ENCODE measurements around the gene FUT2.
"Not testable (repeated sequence)": the region's sequence is repeated elsewhere in the genome, so short reads cannot be mapped to it uniquely, and the experiment has no call there.

The FUT2 gene

GRCh38 chr19:48671446-48671995, 24.2 kb upstream of the FUT2 start:
- DNase-seq = no peak

DNA sequence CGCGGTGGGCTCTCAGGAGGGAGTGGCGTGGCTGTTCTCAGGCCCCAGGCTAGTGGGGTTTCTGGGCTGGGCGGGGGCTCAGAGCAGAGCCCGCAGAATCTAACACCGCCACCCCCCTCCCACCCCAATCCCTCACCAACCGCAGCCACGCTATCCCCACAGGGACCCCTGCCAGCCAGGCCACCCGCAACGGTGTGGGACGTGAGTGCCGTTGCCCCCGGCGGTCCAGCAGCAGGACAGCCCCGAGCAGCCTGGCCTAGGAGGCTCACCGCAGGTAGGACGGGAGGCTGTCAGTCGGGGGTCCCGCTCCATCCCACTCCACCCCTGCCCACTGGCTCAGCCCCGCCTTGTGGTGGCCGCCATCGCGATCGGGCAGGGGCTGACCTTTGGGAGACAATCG, 22.8 kb upstream of the FUT2 start, which contains the start of gene NTN5:
Gene NTN5, minus strand, starts transcription at position 24 of the 400 bp plus-strand sequence. CDS start 2,031 bp downstream, outside the sequence.
- DNase-seq = no peak

DNA sequence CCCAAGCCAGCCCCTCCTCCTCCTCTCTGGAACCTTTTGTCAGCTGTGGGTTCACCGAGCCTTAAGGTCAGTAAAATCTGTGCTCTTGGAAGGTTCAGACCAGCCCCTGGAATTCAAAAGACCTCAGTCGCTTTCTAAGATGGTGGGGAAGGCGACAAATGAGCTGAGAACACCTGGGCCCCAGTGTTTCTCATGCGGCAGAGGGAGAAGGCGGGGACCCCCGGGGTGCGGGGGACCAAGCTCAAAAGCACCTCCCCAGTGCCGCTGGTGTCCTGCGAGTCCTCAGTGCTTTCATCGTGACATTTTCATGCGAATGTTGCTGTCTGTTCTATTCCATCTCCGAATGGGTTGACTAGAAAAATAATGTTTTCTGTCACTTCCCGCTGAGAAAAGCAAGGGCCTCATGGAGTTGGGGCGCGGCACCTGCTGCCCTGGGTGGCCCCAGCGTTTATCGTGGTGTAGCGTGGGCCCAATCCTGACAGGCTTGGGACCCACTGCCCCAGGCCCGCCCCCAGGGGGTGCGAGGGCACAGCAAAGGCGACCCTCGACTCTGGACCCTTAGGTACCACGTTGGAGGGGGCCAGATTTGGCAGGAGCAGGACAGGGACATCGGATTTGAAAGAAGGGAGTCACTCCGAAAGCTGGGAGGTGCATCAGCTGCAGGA, 22.2 kb upstream of the FUT2 start:
- DNase-seq = no peak

GRCh38 chr19:48674216-48674809, 21.5 kb upstream of the FUT2 start:
- no peak for DNase-seq

- DNase-seq = peak; percentile 54
Measured at GRCh38 chr19:48674921-48675824, 20.6 kb upstream of the FUT2 start.

DNA sequence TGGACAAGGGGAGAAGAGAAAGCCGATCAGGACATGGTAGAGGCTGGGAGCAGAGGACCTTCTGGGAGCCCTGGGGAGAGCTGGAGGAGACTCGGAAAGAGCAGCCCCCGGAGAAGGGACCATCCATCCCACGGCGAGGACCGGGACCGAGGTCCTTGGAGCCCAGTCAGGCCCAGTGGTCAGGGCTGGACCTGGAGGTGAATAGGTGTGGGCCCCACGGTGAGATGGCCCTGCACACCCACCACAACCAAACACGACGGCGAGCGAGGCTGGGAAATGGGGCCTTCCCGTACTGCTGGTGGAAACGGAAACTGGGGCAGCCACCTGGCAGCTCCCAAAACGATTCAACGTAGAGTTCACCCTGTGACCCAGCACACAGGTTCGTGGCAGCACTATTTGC, 19.3 kb upstream of the FUT2 start:
- no peak for DNase-seq

- DNase-seq = no peak
Measured at GRCh38 chr19:48676887-48677286, 18.9 kb upstream of the FUT2 start.

GRCh38 chr19:48678201-48678600, 17.6 kb upstream of the FUT2 start:
- DNase-seq = no peak

DNA sequence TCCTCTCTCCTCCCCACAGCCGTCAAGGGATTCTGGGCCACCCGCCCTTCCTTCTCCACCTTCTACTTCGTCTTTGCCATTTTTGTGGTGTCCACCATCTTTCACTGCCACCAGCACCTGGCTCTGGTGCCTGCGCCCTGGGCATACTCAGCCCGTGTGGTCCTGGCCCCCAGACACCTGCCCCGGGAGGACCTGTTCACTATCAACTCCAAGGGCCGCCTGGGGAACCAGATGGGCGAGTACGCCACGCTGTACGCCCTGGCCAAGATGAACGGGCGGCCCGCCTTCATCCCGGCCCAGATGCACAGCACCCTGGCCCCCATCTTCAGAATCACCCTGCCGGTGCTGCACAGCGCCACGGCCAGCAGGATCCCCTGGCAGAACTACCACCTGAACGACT, 15.8 kb upstream of the FUT2 start:
- DNase-seq = not testable (repeated sequence)

DNA sequence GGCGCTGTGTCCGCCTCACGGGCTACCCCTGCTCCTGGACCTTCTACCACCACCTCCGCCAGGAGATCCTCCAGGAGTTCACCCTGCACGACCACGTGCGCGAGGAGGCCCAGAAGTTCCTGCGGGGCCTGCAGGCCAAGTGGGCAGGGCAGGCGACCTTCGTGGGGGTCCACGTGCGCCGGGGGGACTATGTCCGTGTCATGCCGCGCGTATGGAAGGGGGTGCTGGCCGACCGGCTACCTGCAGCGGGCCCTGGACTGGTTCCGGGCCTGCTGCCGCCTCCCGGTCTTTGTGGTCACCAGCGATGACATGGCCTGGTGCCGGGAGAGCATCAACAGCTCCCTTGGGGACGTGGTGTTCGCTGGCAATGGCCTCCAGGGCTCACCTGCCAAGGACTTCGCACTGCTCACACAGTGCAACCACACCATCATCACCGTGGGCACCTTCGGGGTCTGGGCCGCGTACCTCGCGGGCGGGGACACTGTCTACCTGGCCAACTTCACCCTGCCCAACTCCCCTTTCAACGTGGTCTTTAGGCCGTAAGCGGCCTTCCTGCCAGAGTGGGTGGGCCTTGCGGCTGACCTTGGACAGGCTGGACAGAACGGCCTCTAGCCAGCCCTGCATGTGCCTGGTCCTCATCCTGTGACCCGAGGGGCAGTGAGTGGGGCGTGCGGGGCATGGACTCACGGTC, 15.2 kb upstream of the FUT2 start:
- DNase-seq = no peak

DNA sequence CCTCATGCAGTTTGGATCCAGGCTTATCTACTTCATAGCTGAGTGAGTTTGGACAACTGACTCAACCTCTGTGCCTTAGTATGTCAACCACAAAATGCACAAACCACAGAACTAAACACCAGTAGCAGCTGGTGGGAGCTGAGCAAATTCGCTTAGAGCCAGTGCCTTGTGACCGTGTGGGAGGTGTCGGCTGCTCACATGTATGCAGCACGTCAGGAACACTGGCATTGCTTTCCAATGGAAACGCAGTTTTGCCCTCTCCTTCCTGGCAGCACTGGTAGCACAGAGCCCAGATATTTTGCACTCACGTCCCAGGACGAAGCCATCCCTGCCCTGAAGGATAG, 14.7 kb upstream of the FUT2 start:
- DNase-seq = no peak

DNA sequence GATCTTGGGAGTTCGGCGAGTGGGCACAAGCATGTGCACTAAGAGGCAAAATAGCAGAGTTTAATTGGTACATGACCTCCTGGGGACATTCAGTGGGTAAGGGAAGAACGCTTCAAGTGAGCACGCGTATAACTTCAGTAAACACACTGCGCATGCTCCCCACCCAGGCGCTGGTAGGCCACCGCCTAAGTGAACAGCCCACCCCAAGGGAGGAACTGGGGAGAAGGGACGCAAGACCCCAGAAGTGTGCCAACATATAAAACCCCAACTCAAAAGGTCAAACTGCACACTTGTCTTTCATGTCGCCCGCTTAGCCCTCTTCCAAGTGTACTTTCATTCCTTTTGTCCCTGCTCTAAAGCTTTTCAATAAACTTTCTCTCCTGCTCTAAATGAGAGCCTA, 12.4 kb upstream of the FUT2 start:
- DNase-seq = peak; percentile 32

DNA sequence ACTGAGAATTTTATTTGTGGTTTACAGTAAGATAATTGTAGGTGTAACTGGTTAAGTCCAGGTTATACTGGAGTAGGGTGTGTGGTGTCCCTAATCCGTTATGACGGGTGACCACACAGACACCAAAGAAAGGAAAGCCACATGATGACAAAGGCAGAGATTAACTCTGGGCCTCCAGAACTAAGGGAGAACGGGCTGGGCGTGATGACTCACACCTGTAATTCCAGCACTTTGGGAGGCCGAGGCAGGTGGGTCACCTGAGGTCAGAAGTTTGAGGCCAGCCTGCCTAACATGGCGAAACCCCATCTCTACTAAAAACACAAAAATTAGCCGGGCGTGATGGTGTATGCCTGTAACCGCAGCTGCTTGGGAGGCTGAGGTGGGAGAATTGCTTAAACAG, 10.2 kb upstream of the FUT2 start:
- DNase-seq = no peak

DNA sequence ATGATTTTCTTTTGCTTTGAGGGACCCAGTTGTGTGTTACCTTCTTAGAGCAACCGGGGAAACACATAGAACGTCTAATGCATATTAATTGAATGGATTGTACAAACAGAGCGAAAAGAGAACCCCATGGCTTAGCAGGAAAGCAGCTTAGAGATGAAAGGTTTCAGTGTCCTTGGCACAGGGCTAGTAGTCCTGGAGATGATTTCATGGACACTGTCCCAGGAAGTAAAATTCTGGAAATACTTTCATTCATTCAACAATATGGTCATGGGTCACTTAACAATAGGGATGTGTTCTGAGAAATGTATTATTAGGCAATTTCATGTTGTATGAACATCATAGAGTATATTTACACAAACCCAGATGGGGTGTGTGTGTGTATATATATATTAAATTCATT, 9.7 kb upstream of the FUT2 start:
- DNase-seq = no peak

DNA sequence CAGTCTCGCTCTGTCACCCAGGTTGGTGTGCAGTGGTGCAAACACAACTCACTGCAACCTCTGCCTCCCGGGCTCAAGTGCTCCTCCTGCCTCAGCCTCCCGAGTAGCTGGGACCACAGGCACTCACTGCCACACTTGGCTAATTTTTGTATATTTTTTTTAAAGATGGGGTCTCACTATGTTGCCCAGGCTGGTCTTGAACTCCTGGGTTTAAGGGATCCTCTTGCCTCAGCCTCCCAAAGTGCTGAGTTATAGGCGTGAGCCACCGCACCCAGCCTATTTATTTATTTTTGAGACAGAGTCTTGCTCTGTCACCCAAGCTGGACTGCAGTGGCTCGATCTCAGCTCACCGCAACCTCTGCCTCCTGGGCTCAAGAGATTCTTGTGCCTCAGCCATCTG, 9.1 kb upstream of the FUT2 start:
- DNase-seq = not testable (repeated sequence)

DNA sequence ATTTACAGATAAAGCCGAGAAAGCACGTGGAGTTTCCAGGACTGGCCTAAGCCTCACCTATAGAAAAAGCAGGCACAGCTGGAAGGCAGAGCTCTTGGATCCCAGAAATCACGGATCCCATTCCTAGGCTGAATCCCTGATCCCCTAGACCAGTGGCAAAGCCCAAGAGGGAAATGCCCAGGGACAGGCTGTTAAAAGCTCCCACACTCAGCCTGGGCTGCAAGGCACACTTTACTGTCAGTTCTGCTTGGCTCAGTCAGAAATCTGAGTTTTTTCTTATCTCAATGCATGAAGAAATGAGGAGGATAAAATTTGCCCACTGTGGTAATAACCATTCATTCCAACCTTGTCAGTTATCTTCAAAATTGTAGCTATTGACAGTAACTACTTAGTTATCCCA, 8.0 kb upstream of the FUT2 start:
- no peak for DNase-seq

DNA sequence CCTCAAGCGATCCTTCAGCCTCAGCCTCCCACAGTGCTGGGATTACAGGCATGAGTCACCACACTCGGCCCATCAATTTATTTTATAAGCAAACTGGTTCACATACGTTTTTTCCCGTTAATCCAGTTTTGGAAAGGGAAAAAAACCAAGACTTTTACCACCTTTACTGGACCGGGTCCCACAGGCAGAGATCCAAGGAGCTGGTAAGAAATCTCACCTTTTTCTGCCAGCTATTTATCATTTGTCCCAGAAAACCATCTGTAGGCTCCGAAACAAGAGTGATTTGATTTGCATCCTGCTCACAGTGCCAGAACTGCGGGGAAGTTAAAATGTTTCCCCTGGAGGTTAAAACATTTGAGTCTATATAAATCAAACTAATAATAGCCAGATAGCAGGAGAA, 6.3 kb upstream of the FUT2 start:
- DNase-seq = no peak

- DNase-seq = not testable (repeated sequence)
Measured at GRCh38 chr19:48693629-48694028, 2.1 kb upstream of the FUT2 start.

- no peak for DNase-seq
Measured at GRCh38 chr19:48696353-48697010, 711 bp downstream of the FUT2 start.

DNA sequence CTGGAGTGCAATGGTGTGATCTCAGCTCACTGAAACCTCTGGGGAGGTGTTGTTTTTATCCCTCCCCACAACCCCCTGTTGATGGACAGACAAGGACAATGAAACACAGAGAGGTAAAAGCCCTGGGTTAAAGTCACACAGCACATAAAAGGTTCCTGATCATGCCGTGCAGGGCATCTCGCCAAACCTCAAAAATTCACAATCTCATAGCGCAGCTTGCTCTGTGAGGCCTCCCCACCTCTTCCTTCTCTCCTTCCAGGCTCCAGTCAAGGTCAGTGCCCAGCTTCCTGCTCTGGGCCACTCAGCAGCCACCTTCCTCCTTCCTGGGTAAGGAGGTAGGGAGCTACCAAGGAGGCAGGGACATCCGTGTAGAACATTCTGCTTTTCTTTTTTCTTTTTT, 2.3 kb downstream of the FUT2 start:
- DNase-seq = no peak

DNA sequence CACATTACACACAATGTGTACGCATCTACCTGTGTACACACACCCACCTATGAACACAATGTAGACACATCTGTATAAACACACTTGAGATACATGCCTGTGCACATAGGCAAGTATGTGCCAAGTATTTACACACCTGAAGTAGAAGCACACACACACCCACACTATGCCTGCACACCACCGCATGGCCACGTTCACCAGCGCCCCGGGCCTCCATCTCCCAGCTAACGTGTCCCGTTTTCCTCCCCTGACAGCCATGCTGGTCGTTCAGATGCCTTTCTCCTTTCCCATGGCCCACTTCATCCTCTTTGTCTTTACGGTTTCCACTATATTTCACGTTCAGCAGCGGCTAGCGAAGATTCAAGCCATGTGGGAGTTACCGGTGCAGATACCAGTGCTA, 6.9 kb downstream of the FUT2 start:
- no peak for DNase-seq

DNA sequence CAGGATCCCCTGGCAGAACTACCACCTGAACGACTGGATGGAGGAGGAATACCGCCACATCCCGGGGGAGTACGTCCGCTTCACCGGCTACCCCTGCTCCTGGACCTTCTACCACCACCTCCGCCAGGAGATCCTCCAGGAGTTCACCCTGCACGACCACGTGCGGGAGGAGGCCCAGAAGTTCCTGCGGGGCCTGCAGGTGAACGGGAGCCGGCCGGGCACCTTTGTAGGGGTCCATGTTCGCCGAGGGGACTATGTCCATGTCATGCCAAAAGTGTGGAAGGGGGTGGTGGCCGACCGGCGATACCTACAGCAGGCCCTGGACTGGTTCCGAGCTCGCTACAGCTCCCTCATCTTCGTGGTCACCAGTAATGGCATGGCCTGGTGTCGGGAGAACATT, 7.5 kb downstream of the FUT2 start:
- no peak for DNase-seq

Data from effector CD8-positive, alpha-beta T cell (primary cell).